SU-DHL-6 (cell line): ENCODE data around the gene TBC1D22A.

Source experiments
- H2AFZ ChIP-seq: fragments of 200-600 bp; sonication (generic); 2 replicates; pipeline ENCODE4 v1.6.1; 2014; ENCODE audit warnings: low read depth, mild to moderate bottlenecking, moderate library complexity, mixed read lengths, antibody characterized with exemption, low read length; ENCODE audit not compliant: severe bottlenecking
- H3F3A ChIP-seq: fragments of 200-600 bp; shearing (Covaris generic); 2 replicates; pipeline ENCODE4 v1.6.0; 2016; ENCODE audit warnings: antibody characterized with exemption, mild to moderate bottlenecking; ENCODE audit not compliant: insufficient read depth
- H3K27ac ChIP-seq: fragments of 200-600 bp; sonication (generic); 2 replicates; pipeline ENCODE4 v1.5.1; 2016; ENCODE audit warnings: low read depth, mild to moderate bottlenecking, low read length, moderate library complexity, mixed read lengths
- H3K27me3 ChIP-seq: fragments of 200-600 bp; sonication (generic), shearing (Covaris generic); 2 replicates; pipeline ENCODE4 v1.6.0; 2014; ENCODE audit warnings: mild to moderate bottlenecking, low read length
- H3K36me3 ChIP-seq: fragments of 200-600 bp; sonication (generic); 2 replicates; pipeline ENCODE4 v1.6.1; 2014; ENCODE audit warnings: mild to moderate bottlenecking, low read length, mixed read lengths
- H3K4me2 ChIP-seq: fragments of 300-600, 200-600 bp; shearing (Covaris generic), sonication (generic); 2 replicates; pipeline ENCODE4 v1.6.0; 2014; ENCODE audit warnings: low read length, low read depth, mild to moderate bottlenecking; ENCODE audit not compliant: poor library complexity, severe bottlenecking
- H3K4me3 ChIP-seq: fragments of 200-600 bp; sonication (generic); 2 replicates; pipeline ENCODE4 v1.5.1; 2014; ENCODE audit warnings: antibody characterized with exemption, low read length, mild to moderate bottlenecking, mixed read lengths; ENCODE audit not compliant: insufficient read depth, poor library complexity, severe bottlenecking
- H3K79me2 ChIP-seq: fragments of 200-600 bp; sonication (generic); 2 replicates; pipeline ENCODE4 v1.6.1; 2014; ENCODE audit warnings: mild to moderate bottlenecking, low read length, moderate library complexity; ENCODE audit not compliant: insufficient read depth
- H3K9ac ChIP-seq: fragments of 200-600 bp; sonication (generic); 2 replicates; pipeline ENCODE4 v1.7.0; 2014; ENCODE audit warnings: mild to moderate bottlenecking, low read length
- H3K9me2 ChIP-seq: fragments of 200-600 bp; sonication (generic); replicated peaks from 2 replicates; pipeline ENCODE4 v1.6.1; 2014; ENCODE audit warnings: low read length; ENCODE audit not compliant: insufficient read depth
- H3K9me3 ChIP-seq: fragments of 200-600 bp; sonication (generic); 2 replicates; pipeline ENCODE4 v1.6.1; 2014; ENCODE audit warnings: low read length, mixed read lengths; ENCODE audit not compliant: insufficient read depth
- H4K20me1 ChIP-seq: fragments of 200-600 bp; sonication (generic); 2 replicates; pipeline ENCODE4 v1.6.1; 2014; ENCODE audit warnings: low read depth, mild to moderate bottlenecking, antibody characterized with exemption, low read length, moderate library complexity, mixed read lengths
- EZH2phosphoT487 ChIP-seq: fragments of 200-600 bp; sonication (generic), shearing (Covaris generic); conservative IDR thresholded peaks from 2 replicates; pipeline ENCODE4 v1.6.1; 2018; ENCODE audit warnings: mild to moderate bottlenecking, antibody characterized with exemption, low read length, moderate library complexity, mixed read lengths
- TF ChIP-seq, protein P1 (sequence below): fragments of 200-600 bp; sonication (generic); IDR thresholded peaks from one replicate; pipeline ENCODE4 v1.5.1; 2017; ENCODE audit warnings: antibody characterized with exemption, mild to moderate bottlenecking, low read length, moderate library complexity; ENCODE audit not compliant: insufficient read depth, poor library complexity, severe bottlenecking

TBC1D22A gene

DNA sequence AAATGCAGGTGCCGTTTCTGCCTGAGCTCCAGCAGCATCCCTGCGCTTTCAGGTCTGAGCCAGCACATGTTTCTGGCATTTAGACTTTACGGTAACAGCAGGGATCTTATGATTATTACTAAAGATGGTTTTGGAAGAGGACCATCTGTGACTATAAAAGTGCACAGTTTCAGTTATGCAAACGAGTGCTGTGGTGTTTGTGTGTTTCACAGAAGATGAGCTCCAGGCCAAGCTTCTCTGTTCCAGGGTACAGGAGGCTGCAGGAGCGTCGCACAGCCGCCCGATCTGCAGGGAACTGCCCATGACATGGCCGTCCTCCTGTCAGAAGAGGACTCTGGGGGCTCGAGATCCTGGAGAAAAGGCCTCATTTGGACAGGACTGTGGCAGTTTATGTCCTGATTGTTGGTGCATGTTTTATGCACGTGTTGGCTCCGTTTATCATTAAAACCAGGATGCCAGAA is 297.3 kb downstream of the TBC1D22A start:
- Histone ChIP-seq H3K36me3 (no peaks in the 10 kb centered on the region), H3K9me2 (no peaks in the 10 kb centered on the region), H3K4me3 (no peak overlapping the region), H3K79me2 (no peaks in the 10 kb centered on the region), H2AFZ (no peak overlapping the region), H3F3A (no peaks in the 10 kb centered on the region), H3K27ac (no peak overlapping the region), H3K9me3 (no peaks in the 10 kb centered on the region), H3K27me3 (no peaks in the 10 kb centered on the region), H3K4me2 (no peak overlapping the region), H4K20me1 (no peaks in the 10 kb centered on the region), H3K9ac (no peak overlapping the region)
- TF ChIP-seq, protein P1, sequence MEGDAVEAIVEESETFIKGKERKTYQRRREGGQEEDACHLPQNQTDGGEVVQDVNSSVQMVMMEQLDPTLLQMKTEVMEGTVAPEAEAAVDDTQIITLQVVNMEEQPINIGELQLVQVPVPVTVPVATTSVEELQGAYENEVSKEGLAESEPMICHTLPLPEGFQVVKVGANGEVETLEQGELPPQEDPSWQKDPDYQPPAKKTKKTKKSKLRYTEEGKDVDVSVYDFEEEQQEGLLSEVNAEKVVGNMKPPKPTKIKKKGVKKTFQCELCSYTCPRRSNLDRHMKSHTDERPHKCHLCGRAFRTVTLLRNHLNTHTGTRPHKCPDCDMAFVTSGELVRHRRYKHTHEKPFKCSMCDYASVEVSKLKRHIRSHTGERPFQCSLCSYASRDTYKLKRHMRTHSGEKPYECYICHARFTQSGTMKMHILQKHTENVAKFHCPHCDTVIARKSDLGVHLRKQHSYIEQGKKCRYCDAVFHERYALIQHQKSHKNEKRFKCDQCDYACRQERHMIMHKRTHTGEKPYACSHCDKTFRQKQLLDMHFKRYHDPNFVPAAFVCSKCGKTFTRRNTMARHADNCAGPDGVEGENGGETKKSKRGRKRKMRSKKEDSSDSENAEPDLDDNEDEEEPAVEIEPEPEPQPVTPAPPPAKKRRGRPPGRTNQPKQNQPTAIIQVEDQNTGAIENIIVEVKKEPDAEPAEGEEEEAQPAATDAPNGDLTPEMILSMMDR = no peak
- TF ChIP-seq EZH2phosphoT487 = no peak

DNA sequence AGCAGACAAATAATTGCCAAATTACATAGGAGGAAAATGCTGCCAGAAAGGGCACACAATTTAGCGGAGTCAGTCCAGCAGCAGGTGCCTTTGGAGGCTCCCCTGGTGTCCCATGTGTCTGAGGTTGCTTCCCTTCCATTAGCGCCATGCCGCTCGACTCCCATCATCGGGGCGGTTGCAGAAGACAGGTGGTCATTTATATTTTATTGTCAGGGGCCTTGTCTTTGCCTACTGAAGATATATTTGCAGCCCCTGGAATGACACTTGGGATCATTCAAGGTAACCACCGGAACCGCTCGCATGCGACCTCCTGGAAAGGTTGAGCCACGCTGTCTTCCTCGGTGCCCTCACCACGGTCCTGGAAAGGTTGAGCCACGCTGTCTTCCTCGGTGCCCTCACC is 298.3 kb downstream of the TBC1D22A start:
- no peak overlapping the region for H2AFZ ChIP-seq
- no peaks in the 10 kb centered on the region for H3K9me2 ChIP-seq
- no peaks in the 10 kb centered on the region for H4K20me1 ChIP-seq
- TF ChIP-seq EZH2phosphoT487 = no peak
- TF ChIP-seq, protein P1 = no peak
- H3K79me2 ChIP-seq = no peaks in the 10 kb centered on the region
- H3K27ac ChIP-seq = no peak overlapping the region
- no peak overlapping the region for H3K4me3 ChIP-seq
- no peak overlapping the region for H3K9ac ChIP-seq
- no peak overlapping the region for H3K4me2 ChIP-seq
- no peaks in the 10 kb centered on the region for H3K9me3 ChIP-seq
- H3K27me3 ChIP-seq = no peaks in the 10 kb centered on the region
- no peaks in the 10 kb centered on the region for H3K36me3 ChIP-seq
- H3F3A ChIP-seq = no peaks in the 10 kb centered on the region

DNA sequence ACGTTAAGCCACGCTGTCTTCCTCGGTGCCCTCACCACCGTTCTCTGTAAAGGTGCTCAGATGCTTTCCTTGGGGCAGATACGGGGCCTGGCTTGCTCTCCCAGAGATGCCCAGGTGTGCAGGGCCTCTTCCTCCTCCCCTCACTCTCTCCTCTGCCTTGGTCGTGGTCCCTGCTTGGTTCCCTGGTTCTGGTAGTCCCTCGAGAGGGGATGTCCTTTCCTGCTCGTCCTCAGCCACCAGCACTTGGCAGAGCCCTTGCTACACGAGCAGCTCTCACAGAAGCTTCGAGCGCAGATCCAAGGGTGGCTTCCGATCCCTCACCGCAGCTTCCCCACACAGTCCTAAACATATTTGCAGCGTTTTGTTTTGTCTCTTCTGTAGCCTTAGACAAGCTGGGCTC is 298.8 kb downstream of the TBC1D22A start:
- Histone ChIP-seq H4K20me1 (no peaks in the 10 kb centered on the region), H3K36me3 (no peaks in the 10 kb centered on the region), H3K79me2 (no peaks in the 10 kb centered on the region), H3K4me3 (no peak overlapping the region), H3K9ac (no peak overlapping the region), H3K9me2 (no peaks in the 10 kb centered on the region), H2AFZ (no peak overlapping the region), H3K27me3 (no peaks in the 10 kb centered on the region), H3F3A (no peaks in the 10 kb centered on the region), H3K4me2 (no peak overlapping the region), H3K9me3 (no peaks in the 10 kb centered on the region), H3K27ac (no peak overlapping the region)
- TF ChIP-seq, protein P1 = no peak
- no peak for TF ChIP-seq EZH2phosphoT487
